NCI-H146 (cell line): Measurements from ENCODE around the gene GGACT.
"Not testable (repeated sequence)": the region's sequence is repeated elsewhere in the genome, so short reads cannot be mapped to it uniquely, and the experiment has no call there.

Experiments used
- DNase-seq: peaks from one replicate; lab custom pipeline; 2025; lab: John Stamatoyannopoulos, UW

GGACT gene

DNA sequence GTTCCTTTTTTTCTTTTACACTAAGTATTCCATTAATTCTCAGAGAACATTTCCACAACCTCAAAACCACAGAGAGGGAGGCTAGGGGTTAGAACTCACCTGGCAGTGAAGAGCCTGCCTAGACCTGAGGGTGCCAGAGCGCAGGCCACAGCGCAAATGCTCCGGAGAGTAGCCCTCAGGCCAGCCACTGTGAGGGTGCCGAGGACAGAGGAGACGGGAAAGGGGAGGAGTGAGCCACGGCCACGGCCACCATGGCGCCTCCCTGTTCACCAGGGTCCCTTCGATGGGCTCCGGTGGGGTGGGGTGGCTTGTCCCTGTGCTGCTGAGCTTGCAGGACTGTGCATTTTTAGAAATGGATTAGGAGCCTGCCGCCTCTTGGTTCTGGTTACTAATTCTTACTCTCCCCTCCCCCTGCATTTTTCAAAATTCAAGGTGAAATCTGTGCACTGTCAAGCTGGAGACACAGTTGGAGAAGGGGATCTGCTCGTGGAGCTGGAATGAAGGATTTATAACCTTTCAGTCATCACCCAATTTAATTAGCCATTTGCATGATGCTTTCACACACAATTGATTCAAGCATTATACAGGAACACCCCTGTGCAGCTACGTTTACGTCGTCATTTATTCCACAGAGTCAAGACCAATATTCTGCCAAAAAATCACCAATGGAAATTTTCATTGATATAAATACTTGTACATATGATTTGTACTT, 58.8 kb downstream of the GGACT start:
- DNase-seq: no peak

DNA sequence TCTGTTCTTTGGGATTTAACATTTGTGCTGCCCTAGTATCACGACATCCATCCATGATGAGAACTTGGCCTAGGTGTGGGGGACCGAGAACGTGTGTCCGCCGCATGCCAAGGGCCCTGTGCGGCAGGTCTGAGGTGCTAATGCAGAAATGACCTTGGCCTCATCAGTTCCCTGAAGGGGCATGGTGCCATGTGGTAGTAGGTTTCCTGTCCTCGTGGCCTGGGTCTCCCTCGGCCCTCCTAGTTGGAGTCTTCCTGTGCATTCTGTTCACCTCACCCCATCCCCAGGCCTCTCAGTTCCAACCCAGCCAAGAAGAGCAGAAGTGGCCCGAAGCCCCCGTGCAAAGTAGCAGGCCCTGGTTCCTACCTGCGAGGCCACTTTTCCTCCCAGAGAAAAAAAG, 59.8 kb downstream of the GGACT start:
- no peak for DNase-seq

DNA sequence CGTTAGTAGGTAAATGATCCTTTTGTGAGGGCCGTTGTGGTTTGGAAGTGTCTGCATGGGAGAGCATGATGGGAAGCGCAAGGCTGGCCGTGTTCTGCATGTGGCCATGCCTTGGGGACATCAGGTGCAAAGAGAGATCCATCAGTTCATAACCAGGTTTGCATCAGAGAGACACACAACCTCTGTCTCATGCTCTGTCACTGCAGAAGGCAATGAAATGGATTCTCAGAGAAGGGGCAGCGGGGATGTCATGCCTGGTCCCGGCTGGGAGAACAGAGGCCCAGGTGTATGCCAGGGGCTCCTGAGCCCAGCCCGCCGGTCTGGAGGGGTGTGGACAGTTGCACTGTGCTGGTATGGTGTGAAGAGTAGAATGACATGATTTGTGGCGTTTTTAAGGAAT, 60.2 kb downstream of the GGACT start:
- DNase-seq: no peak

DNA sequence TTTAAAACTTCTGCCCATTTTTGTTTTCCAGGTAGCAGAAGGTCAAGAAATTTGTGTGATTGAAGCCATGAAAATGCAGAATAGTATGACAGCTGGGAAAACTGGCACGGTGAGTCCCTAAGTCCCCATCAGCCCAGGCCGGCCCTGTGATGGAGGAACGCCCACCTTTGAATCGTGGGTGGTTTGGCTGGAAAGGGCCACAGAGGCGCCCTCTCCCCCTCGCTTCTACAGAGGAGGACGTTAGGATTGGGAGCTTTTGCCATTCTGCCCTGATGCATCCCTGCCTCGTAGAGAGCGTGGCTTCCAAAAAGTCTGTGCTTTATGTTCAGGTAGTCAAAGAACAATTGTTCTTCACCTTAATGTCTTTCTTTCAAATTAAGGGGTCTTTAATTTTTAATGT, 60.9 kb downstream of the GGACT start:
- no peak for DNase-seq

DNA sequence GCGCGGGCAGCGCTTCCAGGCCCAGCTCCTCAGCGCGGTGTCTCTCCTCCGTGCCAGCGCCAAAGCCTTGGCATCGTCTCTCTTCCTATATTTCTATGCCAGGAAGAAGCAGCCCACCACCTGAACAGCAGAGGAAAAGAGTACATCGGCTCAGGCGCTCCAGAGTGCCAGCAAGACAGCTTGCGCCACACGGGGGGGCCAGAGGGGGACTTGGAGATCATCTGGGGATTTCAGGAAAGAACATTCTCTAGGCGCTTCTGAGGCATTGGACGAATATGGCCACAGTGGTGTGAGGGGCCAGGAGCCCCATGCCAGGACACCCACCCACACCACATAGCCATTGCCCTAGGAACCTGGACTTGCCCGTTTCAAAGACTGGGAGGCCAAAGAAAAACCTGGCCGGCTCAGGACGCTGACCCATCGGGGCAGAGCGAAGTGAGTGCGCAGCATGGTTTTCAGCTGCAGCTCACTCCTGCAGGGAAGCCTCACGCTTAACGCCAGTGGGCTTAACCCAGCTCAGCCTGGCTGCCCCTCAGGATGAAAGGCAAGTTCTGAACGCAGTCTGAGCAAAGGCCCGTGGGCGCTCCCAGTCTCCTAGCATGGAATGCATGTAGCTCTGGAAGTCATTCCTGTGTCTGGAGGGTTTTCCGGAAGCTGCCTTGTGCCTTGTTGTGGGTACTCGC, 62.1 kb downstream of the GGACT start:
- DNase-seq: no peak

DNA sequence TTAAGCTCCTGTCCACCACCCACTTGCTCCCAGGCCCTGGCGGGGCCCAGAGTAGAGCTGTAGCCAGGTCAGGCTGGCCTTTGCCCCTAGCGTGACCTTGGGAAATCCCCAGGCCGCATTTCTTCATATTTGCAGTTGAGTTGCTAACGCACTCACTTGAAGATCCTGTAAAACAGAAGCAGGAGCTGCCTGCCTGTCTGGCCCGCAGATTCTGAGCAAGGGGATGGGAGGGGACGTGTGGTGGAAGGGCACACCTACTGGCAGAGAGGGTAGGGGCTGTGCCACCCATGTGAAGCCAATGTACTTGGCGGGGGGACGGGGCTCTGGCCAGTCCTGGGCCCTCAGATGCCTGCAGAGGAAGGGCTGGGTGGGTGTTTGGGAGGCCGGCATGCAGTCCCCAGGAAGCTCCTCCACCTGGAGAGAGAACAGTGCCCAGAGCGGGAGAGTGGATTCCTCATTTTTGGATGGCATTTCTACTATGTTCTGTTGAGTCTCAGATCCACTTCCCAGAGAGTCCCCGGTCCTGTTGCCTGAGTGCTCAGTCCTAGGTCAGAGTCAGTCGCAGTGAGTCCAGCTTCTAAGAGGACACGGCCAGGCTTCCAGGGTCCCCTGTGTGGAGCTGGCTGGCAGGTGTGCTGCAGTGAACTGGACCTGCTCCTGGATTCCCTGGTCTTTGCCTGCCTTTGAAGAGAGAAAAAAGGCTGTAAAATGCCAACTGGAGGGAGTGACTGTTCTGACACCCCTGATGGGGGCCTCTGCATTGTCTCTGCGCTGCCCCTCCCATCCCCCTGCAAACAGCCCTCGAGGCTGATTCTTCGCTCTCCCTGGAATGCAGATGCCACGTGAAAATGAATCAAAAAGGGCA, 62.9 kb downstream of the GGACT start:
- DNase-seq: no peak

DNA sequence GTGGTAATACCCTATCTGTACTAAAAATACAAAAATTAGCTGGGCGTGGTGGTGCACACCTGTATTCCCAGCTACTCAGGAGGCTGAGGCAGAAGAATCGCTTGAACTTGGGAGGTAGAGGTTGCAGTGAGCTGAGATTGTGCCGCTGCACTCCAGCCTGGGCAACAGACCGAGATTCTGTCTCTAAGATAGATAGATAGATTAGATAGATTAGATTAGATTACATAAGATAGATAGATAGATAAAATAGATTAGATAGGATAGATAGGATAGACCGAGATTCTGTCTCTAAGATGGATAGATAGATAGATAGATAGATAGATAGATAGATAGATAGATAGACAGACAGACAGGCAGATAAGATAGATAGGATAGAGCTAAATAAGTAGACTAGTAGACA, 63.9 kb downstream of the GGACT start:
- not testable (repeated sequence) for DNase-seq

DNA sequence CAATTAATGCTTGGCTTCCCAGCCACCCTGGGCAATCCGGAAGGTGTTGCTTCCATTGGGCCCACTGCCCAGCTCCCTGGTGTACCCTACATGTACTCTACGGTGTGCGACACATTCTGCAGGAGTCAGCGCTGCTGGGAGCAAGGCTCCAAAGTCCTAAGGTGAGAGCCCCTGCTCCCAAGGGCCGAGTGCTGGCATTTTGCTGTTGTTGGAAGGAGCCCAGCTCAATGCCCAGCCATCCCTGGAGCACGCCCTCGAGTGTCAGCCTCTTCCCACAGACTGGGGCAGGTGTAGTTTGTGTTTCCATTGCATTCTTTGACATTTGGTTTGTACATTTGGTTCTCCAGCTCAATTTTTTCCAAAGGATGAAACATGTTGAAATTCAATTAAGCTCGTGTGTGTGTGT, 64.6 kb downstream of the GGACT start:
- no peak for DNase-seq

DNA sequence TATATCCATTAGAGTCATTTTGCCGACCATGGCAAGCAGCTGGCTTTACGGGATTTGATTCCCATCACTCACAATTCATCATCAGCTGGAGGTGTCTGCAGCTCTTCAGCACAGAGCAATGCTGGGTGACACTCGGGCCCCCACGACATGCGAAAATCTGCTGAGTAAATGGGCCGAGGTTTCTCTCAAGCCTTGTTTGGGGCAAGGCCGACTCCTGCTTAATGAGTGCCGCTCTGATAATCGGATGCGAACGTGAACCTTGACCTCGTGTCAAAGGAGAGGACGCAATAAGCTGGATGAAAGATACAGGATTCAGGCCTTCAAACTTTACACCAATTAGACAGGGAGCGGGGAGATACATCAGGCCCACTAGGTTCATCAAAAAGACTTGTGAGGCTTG, 65.2 kb downstream of the GGACT start:
- no peak for DNase-seq

DNA sequence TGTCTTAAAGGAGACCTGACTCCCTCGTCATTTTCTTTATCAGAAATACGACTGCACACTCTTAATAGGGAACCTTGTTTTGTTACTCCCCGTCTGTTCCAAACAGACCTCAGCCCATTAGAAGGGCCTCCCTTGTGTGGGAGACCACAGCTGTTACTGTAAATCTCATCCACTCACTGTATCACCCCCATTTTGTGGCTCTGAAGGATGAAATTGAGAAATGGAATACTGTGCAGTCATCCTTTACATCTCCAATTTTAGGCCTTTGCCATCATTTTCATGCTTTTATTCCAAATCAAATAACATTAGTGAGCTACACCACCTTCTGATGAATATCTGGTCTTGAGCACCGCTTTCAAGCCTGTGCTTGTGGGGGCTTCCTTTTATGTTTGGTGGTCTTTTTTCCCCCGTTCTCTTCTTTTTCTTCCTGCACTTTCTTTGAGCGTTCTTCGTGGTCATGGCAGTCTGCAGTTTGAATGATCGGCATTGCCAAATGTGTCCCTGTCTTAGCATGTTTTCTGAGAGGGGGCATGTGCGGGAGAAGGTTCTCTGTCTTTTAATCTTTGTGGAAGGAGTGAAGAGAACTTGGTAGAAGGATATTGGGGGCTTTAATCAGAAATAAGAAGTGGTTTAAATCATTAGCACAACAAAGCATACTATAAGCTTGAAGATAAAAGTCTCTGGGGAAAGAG, 65.8 kb downstream of the GGACT start:
- no peak for DNase-seq

DNA sequence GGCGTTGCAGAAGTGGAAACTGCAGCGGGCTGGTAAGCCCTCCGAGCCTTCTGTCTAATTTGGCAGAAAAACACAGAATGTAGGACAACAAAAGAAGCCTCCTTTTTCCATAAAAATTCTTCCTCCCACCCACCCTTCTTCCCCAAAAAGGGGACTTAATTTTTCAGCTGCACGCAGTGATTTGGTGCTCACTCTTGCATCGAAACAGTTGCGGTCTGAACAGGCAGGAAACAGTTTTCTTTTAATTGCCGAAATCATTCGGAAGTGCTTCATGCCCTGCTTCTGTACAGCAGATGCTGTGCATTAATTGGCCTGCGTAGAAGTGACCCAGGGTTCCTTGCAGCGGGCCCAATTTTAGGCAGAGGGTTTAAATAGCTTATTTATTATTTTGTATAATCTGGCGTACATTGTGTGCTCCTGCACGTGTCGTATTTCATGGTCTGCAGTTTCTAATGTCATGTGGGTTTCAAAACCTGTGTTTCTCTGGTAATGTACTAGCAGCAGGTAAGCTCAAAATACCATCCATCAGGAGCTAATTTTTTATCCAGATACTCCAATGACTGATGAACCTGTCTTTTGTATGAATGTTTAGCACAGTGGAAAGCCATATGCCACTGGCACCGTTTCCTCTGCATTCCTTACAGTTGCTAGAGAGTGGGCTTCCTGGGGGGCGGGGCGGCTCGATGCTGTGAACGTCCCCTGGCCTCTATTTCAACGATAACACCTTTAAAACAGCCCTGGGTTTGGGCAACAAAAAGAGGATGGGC, 66.6 kb downstream of the GGACT start:
- DNase-seq: no peak

DNA sequence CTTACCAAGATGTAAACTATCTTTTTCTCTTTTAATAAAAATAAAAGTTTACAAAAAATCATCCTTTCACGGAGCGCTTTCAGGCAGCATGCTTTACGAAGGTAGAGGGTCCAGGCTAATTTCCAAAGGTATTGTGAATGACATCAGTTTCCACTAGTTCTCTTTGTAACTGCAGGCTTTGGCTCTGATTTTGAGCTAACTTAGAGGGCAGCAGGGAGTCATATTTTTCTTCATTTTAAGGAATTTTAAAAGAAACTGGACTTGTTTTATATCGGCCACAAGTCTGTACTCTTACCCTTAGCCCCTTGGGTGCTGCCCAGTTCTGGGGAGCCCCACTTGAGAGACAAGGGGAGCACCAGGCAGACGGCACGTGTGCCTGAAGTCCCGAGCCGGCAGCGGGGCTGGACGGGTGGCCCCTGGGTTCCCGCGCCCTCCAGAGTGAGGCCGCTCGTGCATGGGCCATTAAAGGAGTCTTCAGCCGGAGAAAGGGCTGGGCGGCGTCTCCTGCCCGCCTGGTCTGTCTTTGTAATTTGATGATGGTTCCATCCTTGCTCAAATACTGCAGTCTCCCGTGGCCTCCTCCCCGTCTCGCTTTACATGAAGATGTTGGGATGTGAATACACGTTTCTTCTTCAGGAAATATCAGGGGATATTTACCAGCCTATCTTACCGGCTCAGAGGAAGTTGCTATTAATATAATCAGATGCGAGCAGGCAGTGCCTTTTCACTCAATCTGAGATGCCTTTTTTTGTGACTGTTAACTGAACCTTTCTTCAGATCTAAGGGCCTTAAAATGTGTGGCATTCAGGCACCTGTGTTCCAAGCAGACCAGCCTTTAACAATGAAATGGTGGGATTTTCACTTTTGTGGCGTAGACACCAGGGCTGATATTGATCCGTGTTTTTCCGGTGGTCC, 67.4 kb downstream of the GGACT start:
- DNase-seq: no peak

DNA sequence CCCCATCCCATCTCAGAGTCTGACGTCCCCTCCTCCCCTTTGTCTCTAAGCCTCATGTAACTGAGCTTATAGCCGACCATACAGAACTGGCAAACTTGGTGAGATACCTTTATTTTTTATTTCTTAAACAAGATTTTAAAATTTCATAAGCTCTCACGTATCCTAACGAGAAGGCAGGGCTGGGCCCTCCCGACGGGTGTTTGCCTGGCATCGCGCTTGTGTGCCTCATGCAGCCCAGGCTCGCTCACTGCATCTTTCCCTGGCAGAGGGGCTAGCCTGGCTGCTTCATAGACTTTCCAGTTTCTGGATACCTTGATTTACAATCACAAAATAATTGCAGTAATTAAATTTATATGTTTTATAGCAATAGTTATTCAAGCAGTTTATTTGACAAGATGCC, 69.0 kb downstream of the GGACT start:
- DNase-seq: no peak

DNA sequence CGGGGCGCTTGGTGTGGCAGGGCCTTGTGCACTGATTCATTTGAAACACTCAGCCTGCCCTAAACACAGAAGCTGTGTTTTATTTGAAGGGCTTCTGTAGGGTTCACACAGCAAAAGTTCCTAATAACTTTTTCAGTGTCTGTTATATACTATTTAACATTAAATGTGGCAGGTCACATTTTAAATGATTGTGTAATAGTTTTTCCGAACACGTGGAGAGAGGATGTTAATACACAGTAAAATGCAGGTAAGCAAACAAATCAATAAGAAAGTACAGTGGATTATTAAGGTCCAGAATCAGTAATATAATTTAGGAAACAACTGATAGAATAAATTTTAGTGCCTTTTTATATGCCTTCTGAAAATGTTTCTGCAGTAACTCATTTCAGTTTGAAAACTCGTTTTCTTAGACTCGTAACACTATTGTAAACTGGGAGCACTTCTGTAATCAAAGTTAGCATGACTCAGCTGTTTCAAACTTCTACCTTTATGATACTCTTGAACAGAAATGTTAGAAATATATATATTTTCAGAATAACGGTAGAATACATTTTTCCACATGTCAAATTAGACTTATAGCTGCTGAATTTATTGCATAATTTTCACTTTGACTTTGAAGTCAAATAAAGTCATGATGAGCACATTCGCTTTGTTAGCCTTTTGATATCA, 70.1 kb downstream of the GGACT start:
- DNase-seq: no peak

DNA sequence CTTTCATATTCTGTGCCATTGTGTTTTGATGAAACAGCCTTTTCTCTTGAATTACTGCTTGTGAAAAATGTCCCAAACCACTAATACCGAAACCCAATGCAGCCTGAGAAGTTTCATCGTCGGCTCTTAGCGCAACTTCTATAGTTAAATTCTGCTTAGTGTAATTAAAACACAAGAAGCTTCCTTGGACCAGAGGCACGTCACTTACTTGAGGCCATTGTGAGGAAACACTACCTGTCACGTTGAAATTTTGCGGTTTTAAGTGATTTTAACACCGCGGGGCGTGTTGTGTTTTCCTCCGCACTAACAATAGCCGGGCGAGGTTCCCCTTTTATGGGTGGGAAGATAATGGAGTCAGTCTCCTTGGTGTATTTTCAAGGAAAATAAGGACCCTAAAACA, 70.9 kb downstream of the GGACT start:
- no peak for DNase-seq

DNA sequence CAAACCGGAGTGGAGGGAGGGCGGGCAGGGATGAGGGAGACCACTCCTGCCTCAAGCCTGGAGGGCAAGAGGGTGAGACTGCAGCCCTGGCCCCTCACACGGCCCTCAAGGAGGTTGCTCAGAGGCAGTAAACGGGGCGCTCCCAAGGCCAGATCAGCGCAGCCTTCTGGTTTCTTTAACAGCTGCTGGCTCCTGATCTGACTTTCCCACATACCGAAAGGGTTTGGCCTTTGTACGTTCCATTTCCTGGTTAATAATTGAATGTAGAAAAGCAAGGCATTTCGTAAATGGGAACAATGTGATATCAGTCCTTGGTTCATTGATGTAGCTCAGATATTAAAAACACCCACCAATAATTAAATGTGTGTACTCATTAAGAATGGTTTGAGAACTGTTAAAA, 71.5 kb downstream of the GGACT start:
- no peak for DNase-seq

DNA sequence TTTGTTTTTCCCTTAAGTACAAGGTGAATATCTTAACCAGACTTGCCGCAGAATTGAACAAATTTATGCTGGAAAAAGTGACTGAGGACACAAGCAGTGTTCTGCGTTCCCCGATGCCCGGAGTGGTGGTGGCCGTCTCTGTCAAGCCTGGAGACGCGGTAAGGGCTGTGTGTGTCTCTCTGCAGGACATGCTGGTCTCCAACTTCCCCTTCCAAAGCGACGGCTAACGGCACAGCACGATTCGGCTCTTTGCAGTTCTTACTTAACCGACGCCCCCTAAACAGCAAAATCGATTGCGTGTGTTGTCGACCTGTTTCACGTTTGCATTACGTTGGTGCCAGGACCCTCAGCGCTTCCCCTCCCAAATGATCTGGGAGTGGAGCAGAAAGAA, 73.2 kb downstream of the GGACT start:
- no peak for DNase-seq

DNA sequence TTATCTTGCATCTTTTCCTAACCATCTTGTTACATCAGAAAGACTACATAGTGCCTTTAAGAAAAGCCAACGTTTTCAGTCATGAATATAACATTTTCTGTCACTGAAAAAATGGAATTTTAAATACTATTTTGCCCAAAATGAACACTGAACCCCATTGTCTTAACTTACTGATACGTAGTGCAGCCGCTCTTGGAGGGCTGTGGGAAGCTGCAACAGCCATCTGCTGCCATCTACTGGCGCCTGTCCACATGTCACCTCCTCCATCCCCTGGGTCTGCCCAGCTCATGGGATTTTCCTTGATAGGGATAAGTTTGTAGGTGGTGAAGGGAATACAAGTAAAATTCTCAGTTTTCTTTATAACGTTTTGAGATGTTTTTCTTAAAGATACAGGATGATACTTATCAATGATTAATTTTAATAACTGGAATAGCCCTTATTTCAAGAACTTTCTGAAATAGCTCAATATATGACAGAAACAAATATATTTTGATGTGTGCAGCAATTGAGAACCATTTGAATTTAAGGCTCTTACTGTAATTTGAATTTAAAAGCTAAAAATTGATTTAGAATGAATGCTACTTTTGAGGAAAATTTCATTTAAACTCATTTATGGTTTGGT, 73.7 kb downstream of the GGACT start:
- peak; percentile 86 for DNase-seq

DNA sequence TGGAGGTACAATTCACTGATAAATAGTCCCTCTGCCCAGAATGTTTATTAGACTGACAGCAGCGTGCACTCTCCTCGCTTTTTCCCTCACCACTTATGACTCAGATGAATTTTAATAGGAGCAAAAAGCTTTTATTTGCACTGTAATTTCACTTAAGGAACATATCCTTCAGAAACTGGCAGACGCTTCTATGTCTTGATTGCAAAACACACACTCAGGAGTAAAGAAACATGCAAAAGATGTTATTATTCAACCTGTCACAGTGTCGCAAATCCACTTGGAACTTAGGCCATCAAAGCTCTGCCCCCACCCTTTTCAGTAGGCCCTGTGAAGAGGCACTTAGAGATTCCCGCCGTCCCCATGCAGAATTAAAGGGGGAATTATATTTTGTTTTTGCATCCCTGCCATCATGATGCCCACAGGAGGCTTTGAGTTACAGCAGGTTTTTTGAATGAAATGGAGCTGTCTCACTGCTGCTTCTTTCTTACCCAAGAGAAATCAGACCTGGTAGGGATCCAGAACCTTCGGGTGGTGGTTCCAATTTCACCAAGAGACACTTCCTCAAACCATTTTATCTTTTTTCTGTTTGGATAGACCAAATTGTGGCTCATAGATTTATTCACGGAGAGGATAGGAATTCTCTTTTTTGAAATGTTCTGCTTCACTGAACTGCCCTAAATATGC, 74.5 kb downstream of the GGACT start:
- peak; percentile 47 for DNase-seq
